ENCODE results near the gene CCDC137. TPM values are rescaled to one million over a fixed set of nuclear protein-coding genes. Genes with fewer than 3 reads are reported as not detected.

Gene CCDC137
- total RNA-seq, 2 donors from 2014 or later = 35.8 to 44.2 TPM

GRCh38 chr17:81680150-81680549 is 13.6 kb downstream of the CCDC137 start:
- H3K27ac Mint-ChIP-seq = no peak overlapping the region
- H3K27me3 Mint-ChIP-seq (ENCODE audit: insufficient read depth) = no peaks in the 10 kb centered on the region
- Histone ChIP-seq H3K27me3 (ENCODE audit: control insufficient read depth, insufficient read depth, low read length, poor library complexity, severe bottlenecking) (no peaks in the 10 kb centered on the region), H3K27ac (ENCODE audit: low read depth, low read length) (no peak overlapping the region), H3K9ac (ENCODE audit: extremely low read depth, low read length, poor library complexity, severe bottlenecking) (no peak overlapping the region), H3K4me1 (ENCODE audit: control insufficient read depth, insufficient read depth, low read length) (peaks cover 5% of the 10 kb centered on the region), H3K36me3 (ENCODE audit: control insufficient read depth, insufficient read depth, low read length) (peaks cover 7% of the 10 kb centered on the region), H3K4me3 (ENCODE audit: low read length) (no peak overlapping the region), H3K9me3 (ENCODE audit: control insufficient read depth, low read length) (no peaks in the 10 kb centered on the region)
- TF ChIP-seq CTCF (conservative IDR thresholded peaks at IDR 0.05) = no peak
- peaks cover 7% of the 10 kb centered on the region for H3K36me3 Mint-ChIP-seq (ENCODE audit: low read depth)
- WGBS, 2 experiments (ENCODE audit: insufficient coverage in 1 of 2, insufficient read length in 1 of 2) = 94 to 95% methylated on average over 9 to 11 of the region's 11 CpGs
- DNase-seq = no peak
- H3K4me3 Mint-ChIP-seq = no peak overlapping the region
- peaks cover 14% of the 10 kb centered on the region for H3K4me1 Mint-ChIP-seq
- H3K9me3 Mint-ChIP-seq = peaks cover 4% of the 10 kb centered on the region

- WGBS, 2 experiments (ENCODE audit: insufficient coverage in 1 of 2, insufficient read length in 1 of 2) = 96 to 100% methylated on average over 7 to 17 of the region's 17 CpGs
- Mint-ChIP-seq H3K4me1 (peaks cover 14% of the 10 kb centered on the region), H3K27me3 (ENCODE audit: insufficient read depth) (no peaks in the 10 kb centered on the region), H3K36me3 (ENCODE audit: low read depth) (peaks cover 13% of the 10 kb centered on the region), H3K4me3 (peak overlapping the region; percentile 85), H3K9me3 (no peaks in the 10 kb centered on the region), H3K27ac (no peak overlapping the region)
- H3K9me3 ChIP-seq (ENCODE audit: control insufficient read depth, low read length) = no peaks in the 10 kb centered on the region
- H3K27ac ChIP-seq (ENCODE audit: low read depth, low read length) = no peak overlapping the region
- H3K4me1 ChIP-seq (ENCODE audit: control insufficient read depth, insufficient read depth, low read length) = peaks cover 5% of the 10 kb centered on the region
- H3K4me3 ChIP-seq (ENCODE audit: low read length) = no peak overlapping the region
- peaks cover 20% of the 10 kb centered on the region for H3K36me3 ChIP-seq (ENCODE audit: control insufficient read depth, insufficient read depth, low read length)
- no peaks in the 10 kb centered on the region for H3K27me3 ChIP-seq (ENCODE audit: control insufficient read depth, insufficient read depth, low read length, poor library complexity, severe bottlenecking)
- H3K9ac ChIP-seq (ENCODE audit: extremely low read depth, low read length, poor library complexity, severe bottlenecking) = no peak overlapping the region
- no peak for DNase-seq
- TF ChIP-seq CTCF (conservative IDR thresholded peaks at IDR 0.05) = no peak
These were observed 15.1 kb downstream of the CCDC137 start for GRCh38 chr17:81681672-81682071.

DNA sequence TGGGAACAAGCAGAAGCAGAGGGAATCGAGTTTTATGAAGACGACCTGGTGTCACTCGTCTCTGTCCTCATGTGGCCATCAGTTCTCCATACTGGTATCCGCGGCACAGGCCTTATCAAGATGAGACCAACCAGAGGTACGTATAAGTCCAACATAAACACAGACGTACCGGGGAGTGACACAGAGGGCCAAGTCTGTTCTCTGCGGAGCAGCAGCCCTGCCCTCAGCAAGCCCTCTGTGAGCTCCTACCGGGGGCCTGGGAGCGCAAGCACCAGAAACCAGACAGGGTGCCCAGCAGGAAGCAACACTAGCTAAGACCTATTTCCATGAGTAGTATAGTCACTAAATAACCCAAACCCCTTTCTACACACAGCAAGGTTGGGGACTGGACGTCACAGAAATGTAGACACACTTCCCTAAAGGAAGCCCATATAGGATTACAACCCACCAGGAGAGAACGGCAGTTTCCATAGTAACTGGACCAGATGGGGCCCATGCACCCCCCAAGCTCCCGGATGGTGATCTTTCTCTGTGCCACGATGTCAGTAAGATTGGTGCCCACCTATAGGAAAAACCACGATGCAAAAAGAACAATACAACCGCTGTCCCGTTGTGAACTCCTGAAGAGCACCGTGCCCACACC is 16.1 kb downstream of the CCDC137 start:
- DNase-seq = peak; percentile 61
- Mint-ChIP-seq H3K36me3 (ENCODE audit: low read depth) (peaks cover 22% of the 10 kb centered on the region), H3K9me3 (no peaks in the 10 kb centered on the region), H3K4me3 (peak overlapping the region; percentile 85), H3K27ac (peak overlapping the region; percentile 91), H3K4me1 (peaks cover 14% of the 10 kb centered on the region), H3K27me3 (ENCODE audit: insufficient read depth) (no peaks in the 10 kb centered on the region)
- peak overlapping the region; percentile 88 for H3K27ac ChIP-seq (ENCODE audit: low read depth, low read length)
- peak overlapping the region; percentile 85 for H3K4me3 ChIP-seq (ENCODE audit: low read length)
- 54 to 58% methylated on average over 13 to 19 of the region's 19 CpGs for WGBS, 2 experiments (ENCODE audit: insufficient coverage in 1 of 2, insufficient read length in 1 of 2)
- no peaks in the 10 kb centered on the region for H3K27me3 ChIP-seq (ENCODE audit: control insufficient read depth, insufficient read depth, low read length, poor library complexity, severe bottlenecking)
- H3K36me3 ChIP-seq (ENCODE audit: control insufficient read depth, insufficient read depth, low read length) = peaks cover 29% of the 10 kb centered on the region
- peaks cover 5% of the 10 kb centered on the region for H3K4me1 ChIP-seq (ENCODE audit: control insufficient read depth, insufficient read depth, low read length)
- TF ChIP-seq CTCF (conservative IDR thresholded peaks at IDR 0.05) = no peak
- H3K9ac ChIP-seq (ENCODE audit: extremely low read depth, low read length, poor library complexity, severe bottlenecking) = peak overlapping the region; percentile 86
- H3K9me3 ChIP-seq (ENCODE audit: control insufficient read depth, low read length) = no peaks in the 10 kb centered on the region

Measured in endodermal cell (in vitro differentiated cells).